ENCODE measurements around the gene GPR21. TPM values are rescaled to one million over a fixed set of nuclear protein-coding genes. Genes with fewer than 3 reads are reported as not detected.
A peak's percentile ranks its signal among the peaks of the same experiment; 100 is the strongest.

Gene GPR21
- total RNA-seq, 2 experiments from 2014 or later, result 0.78 to 1.0 TPM

DNA sequence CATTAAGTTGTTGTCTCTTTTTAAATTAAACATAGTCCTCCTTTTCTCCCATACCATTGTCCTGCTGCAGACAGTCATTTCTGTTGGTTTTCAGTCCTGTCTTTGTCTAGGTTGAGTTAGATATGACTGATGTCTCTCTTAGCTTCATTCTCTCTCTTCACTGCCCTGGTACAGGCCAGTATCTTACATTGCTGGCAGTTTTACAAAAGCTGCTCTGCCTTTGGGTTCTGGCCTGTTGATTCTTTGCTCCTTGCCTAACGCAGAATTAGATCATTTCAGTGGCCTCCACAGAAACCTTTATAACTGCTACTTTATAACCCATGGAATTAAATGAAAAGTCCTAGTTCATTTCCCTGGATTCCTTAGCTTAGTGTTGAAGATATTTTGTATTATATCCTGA, 33.7 kb downstream of the GPR21 start:
- H3K36me3 Mint-ChIP-seq (ENCODE audit: low read depth), result peaks cover 20% of the 10 kb centered on the region
- CTCF ChIA-PET, result interaction anchor here (1.4 kb wide), 1 partner anchor 8 kb away, joined by 3 read pairs; no protein-coding TSS in a partner anchor

DNA sequence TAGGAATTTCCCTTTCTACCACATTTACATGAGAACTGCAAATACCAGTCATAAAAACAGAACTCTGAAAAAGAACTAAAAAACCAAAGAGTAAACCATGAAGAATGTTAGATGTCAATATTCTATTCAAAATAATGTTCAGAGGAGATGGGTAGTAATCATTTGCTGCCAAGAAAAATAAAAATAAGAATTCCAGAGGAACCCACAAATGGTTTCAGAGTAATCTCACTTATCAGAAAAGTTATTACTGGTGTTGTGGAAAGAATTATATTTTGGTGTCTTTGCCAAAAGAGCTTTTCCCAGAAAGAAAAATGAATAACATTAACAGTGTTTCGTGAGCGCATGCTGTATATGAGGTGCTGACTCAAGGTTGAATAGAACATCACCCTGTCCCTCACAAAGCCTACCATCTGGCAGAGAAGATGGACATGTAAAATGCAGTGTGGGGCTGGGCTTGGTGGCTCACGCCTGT, 35.6 kb downstream of the GPR21 start:
- H3K9me3 Mint-ChIP-seq (ENCODE audit: low read depth), result no peaks in the 10 kb centered on the region
- no peak overlapping the region for H3K27ac Mint-ChIP-seq
- H3K36me3 Mint-ChIP-seq (ENCODE audit: low read depth), result peaks cover 20% of the 10 kb centered on the region
- H3K4me3 Mint-ChIP-seq, result no peak overlapping the region
- ATAC-seq, result no peak
- no peak for DNase-seq
- no peaks in the 10 kb centered on the region for H3K27me3 Mint-ChIP-seq
- ChIA-PET CTCF (interaction anchor here (1.0 kb wide), 1 partner anchor 12 kb away, joined by 3 read pairs; no protein-coding TSS in a partner anchor), POLR2A (interaction anchor here (0.7 kb wide), 1 partner anchor 49 kb away, joined by 4 read pairs; no protein-coding TSS in a partner anchor)
- H3K4me1 Mint-ChIP-seq, result peaks cover 14% of the 10 kb centered on the region
- intact Hi-C loops (cut with DNase I, micrococcal nuclease), result no loop called here

More for the DNA sequence above, 33.7 kb downstream of the GPR21 start:
- H3K4me3 Mint-ChIP-seq, result no peak overlapping the region
- POLR2A ChIA-PET, result no interaction called here
- H3K9me3 Mint-ChIP-seq (ENCODE audit: low read depth), result no peaks in the 10 kb centered on the region
- intact Hi-C loops (cut with DNase I, micrococcal nuclease), result no loop called here
- H3K27me3 Mint-ChIP-seq, result no peaks in the 10 kb centered on the region
- no peak overlapping the region for H3K27ac Mint-ChIP-seq
- no peak for DNase-seq
- H3K4me1 Mint-ChIP-seq, result peaks cover 14% of the 10 kb centered on the region
- no peak for ATAC-seq

DNA sequence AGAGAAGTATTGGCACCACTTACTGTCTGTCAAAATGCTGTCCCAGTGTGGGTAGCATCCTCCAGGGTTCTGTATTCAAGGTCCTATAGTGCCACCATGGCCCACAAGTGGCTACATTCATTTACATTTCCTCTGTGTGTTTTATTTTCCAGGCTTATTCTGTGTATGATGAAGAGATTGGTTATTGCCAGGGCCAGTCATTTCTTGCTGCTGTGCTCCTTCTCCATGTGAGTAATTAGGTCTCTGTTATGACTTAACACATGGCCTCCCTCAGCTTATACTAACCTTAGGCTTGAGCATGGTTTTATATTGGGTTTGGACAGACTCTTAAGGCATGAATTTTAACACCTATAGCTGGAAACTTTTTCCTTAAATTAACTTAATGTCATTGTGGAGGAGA, 36.7 kb downstream of the GPR21 start:
- no peaks in the 10 kb centered on the region for H3K9me3 Mint-ChIP-seq (ENCODE audit: low read depth)
- H3K4me3 Mint-ChIP-seq, result no peak overlapping the region
- ChIA-PET CTCF (interaction anchor here (0.6 to 1.9 kb wide), 2 partner anchors 280 to 516 kb away, joined by 3 to 5 read pairs; no protein-coding TSS in a partner anchor), POLR2A (no interaction called here)
- no peaks in the 10 kb centered on the region for H3K27me3 Mint-ChIP-seq
- peaks cover 14% of the 10 kb centered on the region for H3K4me1 Mint-ChIP-seq
- peak; percentile 88 for ATAC-seq
- peak; percentile 24 for DNase-seq
- no peak overlapping the region for H3K27ac Mint-ChIP-seq
- peaks cover 18% of the 10 kb centered on the region for H3K36me3 Mint-ChIP-seq (ENCODE audit: low read depth)
- intact Hi-C loops (cut with DNase I, micrococcal nuclease), result no loop called here

DNA sequence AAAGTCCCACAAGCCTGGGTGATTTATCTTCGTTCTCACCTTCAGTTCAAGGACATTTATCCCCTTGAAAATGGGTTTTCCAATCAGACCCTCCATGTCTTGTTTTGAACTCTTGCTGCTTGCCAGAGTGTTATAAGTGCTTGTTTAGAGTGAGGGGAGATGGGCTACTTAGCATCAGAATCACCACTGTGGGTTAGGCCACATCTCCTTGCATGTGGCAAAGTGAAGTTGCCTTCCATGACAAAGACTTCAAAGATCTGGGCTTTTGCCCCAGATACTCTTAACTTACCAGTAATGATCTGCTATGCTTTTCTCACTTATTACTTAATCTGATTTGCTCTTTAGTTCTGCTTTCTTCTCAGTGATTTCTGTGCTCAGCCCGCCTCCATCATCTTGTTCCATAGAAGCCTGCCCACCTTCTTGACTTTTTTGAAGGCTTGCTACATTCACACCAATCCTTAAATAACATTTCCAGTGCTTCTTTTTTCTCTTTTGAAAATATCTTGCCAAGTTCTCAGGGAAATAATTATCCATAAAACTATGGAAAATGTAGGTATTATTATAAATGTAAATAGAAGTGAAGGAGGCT, 39.0 kb downstream of the GPR21 start:
- peaks cover 8% of the 10 kb centered on the region for H3K36me3 Mint-ChIP-seq (ENCODE audit: low read depth)
- H3K4me1 Mint-ChIP-seq, result peaks cover 14% of the 10 kb centered on the region
- no peak for ATAC-seq
- no peak for DNase-seq
- intact Hi-C loops (cut with DNase I, micrococcal nuclease), result no loop called here
- no peaks in the 10 kb centered on the region for H3K9me3 Mint-ChIP-seq (ENCODE audit: low read depth)
- H3K4me3 Mint-ChIP-seq, result no peak overlapping the region
- POLR2A ChIA-PET, result no interaction called here
- no peaks in the 10 kb centered on the region for H3K27me3 Mint-ChIP-seq
- CTCF ChIA-PET, result interaction anchor here (0.9 kb wide), 1 partner anchor 23 kb away, joined by 3 read pairs; no protein-coding TSS in a partner anchor
- H3K27ac Mint-ChIP-seq, result no peak overlapping the region

DNA sequence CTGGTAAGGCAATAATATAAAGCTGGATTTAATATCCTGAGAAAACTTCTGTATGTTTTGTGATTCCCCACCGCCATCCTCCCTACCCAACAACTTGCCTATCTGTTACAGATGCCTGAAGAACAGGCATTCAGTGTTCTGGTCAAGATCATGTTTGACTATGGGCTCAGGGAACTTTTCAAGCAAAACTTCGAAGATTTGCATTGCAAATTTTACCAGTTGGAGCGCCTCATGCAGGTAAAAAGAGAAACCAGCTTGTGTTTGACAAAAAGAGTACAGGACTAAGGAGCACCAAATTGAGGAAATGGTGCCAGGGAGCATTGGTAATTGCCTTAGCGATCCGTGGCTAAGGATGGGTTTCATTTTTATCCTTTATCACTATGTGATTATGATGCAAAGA, 40.0 kb downstream of the GPR21 start:
- CTCF ChIA-PET, result interaction anchor here (0.5 to 2.0 kb wide), 3 partner anchors 24 to 277 kb away, joined by 3 to 9 read pairs (median 4); no protein-coding TSS in a partner anchor
- peaks cover 6% of the 10 kb centered on the region for H3K36me3 Mint-ChIP-seq (ENCODE audit: low read depth)
- no peaks in the 10 kb centered on the region for H3K27me3 Mint-ChIP-seq
- DNase-seq, result no peak
- H3K4me1 Mint-ChIP-seq, result peaks cover 14% of the 10 kb centered on the region
- no peaks in the 10 kb centered on the region for H3K9me3 Mint-ChIP-seq (ENCODE audit: low read depth)
- H3K4me3 Mint-ChIP-seq, result no peak overlapping the region
- no peak for ATAC-seq
- no peak overlapping the region for H3K27ac Mint-ChIP-seq
- intact Hi-C loops (cut with DNase I, micrococcal nuclease), result no loop called here
- POLR2A ChIA-PET, result no interaction called here

DNA sequence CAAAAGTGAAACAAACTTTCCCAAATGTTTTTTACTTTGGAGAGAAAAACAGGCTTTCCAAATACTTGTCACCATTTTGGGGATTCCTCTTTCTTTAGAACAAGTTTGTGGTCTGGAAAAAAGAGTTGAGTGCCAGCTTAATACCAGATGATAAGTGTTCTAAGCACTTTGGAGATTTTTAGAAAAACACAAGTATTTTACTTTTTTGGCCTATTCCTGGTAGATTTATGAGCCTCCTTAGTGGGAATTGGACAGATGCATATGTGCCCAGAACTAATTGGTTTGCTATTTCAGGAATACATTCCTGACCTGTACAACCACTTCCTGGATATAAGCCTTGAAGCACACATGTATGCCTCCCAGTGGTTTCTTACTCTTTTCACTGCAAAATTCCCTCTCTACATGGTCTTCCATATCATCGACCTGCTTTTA, 40.5 kb downstream of the GPR21 start:
- Mint-ChIP-seq H3K27ac (no peak overlapping the region), H3K9me3 (ENCODE audit: low read depth) (no peaks in the 10 kb centered on the region), H3K4me3 (no peak overlapping the region), H3K36me3 (ENCODE audit: low read depth) (peaks cover 6% of the 10 kb centered on the region), H3K4me1 (peaks cover 12% of the 10 kb centered on the region), H3K27me3 (no peaks in the 10 kb centered on the region)
- intact Hi-C loops (cut with DNase I, micrococcal nuclease), result no loop called here
- CTCF ChIA-PET, result interaction anchor here (2.0 kb wide), 1 partner anchor 276 kb away, joined by 9 read pairs; no protein-coding TSS in a partner anchor
- ATAC-seq (no peak), DNase-seq (no peak)
- POLR2A ChIA-PET, result no interaction called here

DNA sequence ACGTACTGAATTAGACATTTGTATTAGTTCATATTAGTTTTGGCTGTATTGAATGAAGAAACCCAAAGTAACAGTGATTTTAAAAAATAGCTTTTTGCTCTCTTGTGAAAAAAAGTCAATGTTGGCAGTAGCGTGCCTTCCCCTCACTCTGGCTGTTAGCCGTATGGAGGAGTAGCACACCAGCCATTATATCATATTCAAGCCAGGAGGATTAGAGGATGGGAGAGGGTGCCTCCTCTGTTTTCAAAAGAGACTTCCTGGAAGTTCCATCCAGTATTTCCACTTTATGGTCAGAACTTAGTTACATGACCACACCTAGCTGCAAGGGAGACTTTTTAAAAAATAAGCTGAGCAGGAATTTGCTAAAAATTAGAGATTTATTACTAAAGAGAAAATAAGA, 41.2 kb downstream of the GPR21 start:
- DNase-seq (no peak), ATAC-seq (no peak)
- Mint-ChIP-seq H3K27me3 (no peaks in the 10 kb centered on the region), H3K4me3 (no peak overlapping the region), H3K27ac (no peak overlapping the region), H3K9me3 (ENCODE audit: low read depth) (no peaks in the 10 kb centered on the region), H3K36me3 (ENCODE audit: low read depth) (peaks cover 8% of the 10 kb centered on the region), H3K4me1 (peaks cover 9% of the 10 kb centered on the region)
- ChIA-PET CTCF (interaction anchor here (1.3 to 2.0 kb wide), 4 partner anchors 8 to 275 kb away, joined by 3 to 9 read pairs (median 4); no protein-coding TSS in a partner anchor), POLR2A (no interaction called here)
- intact Hi-C loops (cut with DNase I, micrococcal nuclease), result no loop called here

DNA sequence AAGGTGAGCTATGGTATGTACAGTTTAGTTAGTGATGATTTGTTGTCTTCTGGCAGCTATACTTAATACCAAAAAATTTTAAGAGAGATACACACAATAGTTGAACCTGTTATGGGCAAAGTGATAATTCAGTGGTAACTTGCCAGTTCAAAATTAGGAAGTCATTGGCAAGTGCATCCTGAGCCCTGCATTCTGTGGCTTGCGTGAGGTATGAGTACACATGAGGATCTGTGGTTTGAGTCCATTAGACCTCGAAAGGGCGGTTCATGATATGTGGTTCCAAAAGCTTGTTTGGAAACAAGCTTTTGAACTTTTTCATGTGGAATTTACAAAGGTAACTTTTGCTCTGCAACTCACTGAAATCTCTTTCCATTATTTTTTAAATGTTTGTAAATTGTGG, 47.0 kb downstream of the GPR21 start:
- CTCF ChIA-PET, result interaction anchor here (0.5 to 4.2 kb wide), 6 partner anchors 12 to 279 kb away, joined by 3 to 31 read pairs (median 3); no protein-coding TSS in a partner anchor
- H3K27me3 Mint-ChIP-seq, result no peaks in the 10 kb centered on the region
- POLR2A ChIA-PET, result no interaction called here
- ATAC-seq (no peak), DNase-seq (no peak)
- no peak overlapping the region for H3K27ac Mint-ChIP-seq
- peaks cover 22% of the 10 kb centered on the region for H3K36me3 Mint-ChIP-seq (ENCODE audit: low read depth)
- peaks cover 3% of the 10 kb centered on the region for H3K4me1 Mint-ChIP-seq
- no peaks in the 10 kb centered on the region for H3K9me3 Mint-ChIP-seq (ENCODE audit: low read depth)
- no peak overlapping the region for H3K4me3 Mint-ChIP-seq
- intact Hi-C loops (cut with DNase I, micrococcal nuclease), result loop anchor here in 1 of 2 experiments (5.0 kb wide), 1 partner anchor 147 kb away; no protein-coding TSS in a partner anchor

DNA sequence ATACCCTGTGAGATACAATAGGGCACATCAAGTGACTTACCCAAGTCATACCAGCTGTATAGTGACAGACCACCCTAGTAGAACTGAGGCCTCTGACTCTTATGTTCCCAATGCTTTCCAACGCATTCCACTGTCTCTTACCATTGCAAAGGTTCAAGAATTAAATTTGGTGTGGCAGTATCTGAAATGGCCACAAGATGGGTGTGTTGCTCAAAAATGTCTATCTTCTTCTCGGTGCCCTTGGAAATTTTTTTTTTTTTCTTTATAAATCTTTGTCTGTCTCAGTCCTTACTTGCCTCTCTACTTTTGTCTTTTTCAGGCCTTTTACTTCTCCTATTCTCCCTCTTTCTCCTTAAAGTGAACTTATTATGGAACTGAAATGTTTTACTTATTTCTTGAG, 48.4 kb downstream of the GPR21 start:
- peak; percentile 34 for DNase-seq
- Mint-ChIP-seq H3K27ac (no peak overlapping the region), H3K9me3 (ENCODE audit: low read depth) (no peaks in the 10 kb centered on the region), H3K27me3 (no peaks in the 10 kb centered on the region), H3K4me1 (peaks cover 3% of the 10 kb centered on the region), H3K36me3 (ENCODE audit: low read depth) (peaks cover 22% of the 10 kb centered on the region), H3K4me3 (no peak overlapping the region)
- ATAC-seq, result peak; percentile 39
- ChIA-PET CTCF (interaction anchor here (0.6 to 4.2 kb wide), 9 partner anchors 9 to 278 kb away, joined by 3 to 31 read pairs (median 4); no protein-coding TSS in a partner anchor), POLR2A (no interaction called here)
- intact Hi-C loops (cut with DNase I, micrococcal nuclease), result loop anchor here (1.0 to 5.0 kb wide), 3 partner anchors 145 to 268 kb away; no protein-coding TSS in a partner anchor

DNA sequence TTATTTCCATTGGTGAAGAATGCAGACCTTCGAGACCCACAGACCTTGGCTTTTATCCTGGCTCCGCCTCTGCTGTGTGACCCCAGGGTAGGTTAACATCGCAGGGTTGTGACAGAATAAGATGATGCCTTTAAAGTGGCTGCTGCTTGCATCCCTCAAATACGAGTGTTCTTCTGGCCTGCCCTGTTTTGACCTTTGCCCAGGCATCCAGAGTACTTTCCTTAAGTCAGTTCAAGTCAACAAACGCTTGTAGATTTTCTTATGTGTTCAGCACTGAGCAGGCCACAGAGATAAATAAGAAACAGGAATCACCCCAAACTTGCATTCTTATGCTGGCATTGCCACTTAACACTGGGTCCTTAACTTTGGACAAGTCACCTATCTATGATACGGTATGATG, 50.2 kb downstream of the GPR21 start:
- H3K4me3 Mint-ChIP-seq, result no peak overlapping the region
- H3K36me3 Mint-ChIP-seq (ENCODE audit: low read depth), result peaks cover 22% of the 10 kb centered on the region
- ChIA-PET POLR2A (no interaction called here), CTCF (interaction anchor here (0.7 to 1.3 kb wide), 4 partner anchors 8 to 272 kb away, joined by 3 to 5 read pairs (median 4); partner anchors contain the start of gene CRB2)
- intact Hi-C loops (cut with DNase I, micrococcal nuclease), result loop anchor here in 1 of 2 experiments (5.0 kb wide), 1 partner anchor 144 kb away; no protein-coding TSS in a partner anchor
- ATAC-seq, result no peak
- H3K9me3 Mint-ChIP-seq (ENCODE audit: low read depth), result no peaks in the 10 kb centered on the region
- no peak overlapping the region for H3K27ac Mint-ChIP-seq
- peaks cover 3% of the 10 kb centered on the region for H3K4me1 Mint-ChIP-seq
- no peak for DNase-seq
- H3K27me3 Mint-ChIP-seq, result no peaks in the 10 kb centered on the region

DNA sequence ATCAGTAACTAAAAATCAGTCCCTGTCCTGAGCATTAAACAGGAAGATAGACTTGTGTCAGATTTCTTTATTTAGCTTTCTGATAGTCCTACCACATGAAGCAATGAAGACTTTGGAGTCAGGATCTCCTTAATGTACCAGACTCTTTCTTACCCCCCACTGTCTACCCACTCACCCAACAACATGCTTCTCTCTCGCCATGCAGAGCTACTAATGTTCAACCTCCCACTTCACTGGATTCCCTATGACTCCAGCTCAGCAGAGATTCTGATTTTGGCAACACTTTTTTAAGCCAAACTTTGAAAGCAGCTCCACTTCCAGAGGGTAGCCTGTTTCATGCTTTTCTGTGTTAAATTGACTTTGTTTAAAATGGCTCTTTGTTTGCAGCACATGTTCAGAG, 50.8 kb downstream of the GPR21 start:
- Mint-ChIP-seq H3K36me3 (ENCODE audit: low read depth) (peaks cover 22% of the 10 kb centered on the region), H3K9me3 (ENCODE audit: low read depth) (no peaks in the 10 kb centered on the region), H3K27ac (no peak overlapping the region), H3K4me3 (no peak overlapping the region), H3K27me3 (no peaks in the 10 kb centered on the region), H3K4me1 (peaks cover 3% of the 10 kb centered on the region)
- ATAC-seq (no peak), DNase-seq (no peak)
- POLR2A ChIA-PET, result no interaction called here
- CTCF ChIA-PET, result interaction anchor here (0.8 to 2.4 kb wide), 6 partner anchors 8 to 302 kb away, joined by 3 to 11 read pairs (median 4); partner anchors contain the start of gene CRB2
- intact Hi-C loops (cut with DNase I, micrococcal nuclease), result loop anchor here in 1 of 2 experiments (5.0 kb wide), 1 partner anchor 143 kb away; no protein-coding TSS in a partner anchor

Data from activated CD4-positive, alpha-beta T cell treated with anti-CD3 and anti-CD28 coated beads for 36 hours (primary cell).